IMR-90 (cell line): ENCODE measurements around the gene CCDC92. TPM values are rescaled to one million over a fixed set of nuclear protein-coding genes. Genes with fewer than 3 reads are reported as not detected.

Source experiments
- ATAC-seq: fragments of 200-7000 bp; cut with Tn5 transposase; 2 replicates; pipeline ENCODE4 v1.9.1; 2020; ENCODE audit warnings: low read depth, mild to moderate bottlenecking, moderate library complexity
- BruUV-seq: library from RNA; stranded (reverse); fragments of 400-500 nt; replicated peaks from 2 replicates; lab custom pipeline; 2021; lab: Mats Ljungman, UMichigan
- CTCF ChIA-PET: fragments of 300-600 bp; formaldehyde crosslinking; extraction: SDS; loops from one replicate; lab custom pipeline; 2021; ENCODE audit warnings: antibody characterized with exemption; lab: Yijun Ruan, JAX
- POLR2A ChIA-PET: fragments of 300-600 bp; sonication (Branson Sonifier 250); formaldehyde crosslinking; loops from one replicate; lab custom pipeline; 2022; ENCODE audit warnings: antibody characterized with exemption; ENCODE audit not compliant: unreplicated experiment; lab: Charles Lee
- DNase-seq: peaks from one replicate; pipeline ENCODE4 v3.0.0; 2013
- H2AFZ ChIP-seq: replicated peaks from 2 replicates; pipeline ENCODE3; 2013; ENCODE audit warnings: low read length, mild to moderate bottlenecking; ENCODE audit not compliant: poor library complexity
- H2AK5ac ChIP-seq: 2 replicates; pipeline ENCODE4 v1.6.1; 2013; ENCODE audit warnings: low read depth, low read length, inconsistent platforms
- H2AK9ac ChIP-seq: replicated peaks from 2 replicates; pipeline ENCODE3; 2013; ENCODE audit warnings: mild to moderate bottlenecking, low read depth, low read length, moderate library complexity; ENCODE audit not compliant: poor library complexity
- H2BK120ac ChIP-seq: 2 replicates; pipeline ENCODE4 v1.6.1; 2013; ENCODE audit warnings: low read depth, low read length, inconsistent platforms
- H2BK15ac ChIP-seq: 3 replicates; pipeline ENCODE4 v1.6.1; 2013; ENCODE audit warnings: low read depth, low read length, inconsistent platforms
- H2BK20ac ChIP-seq: 2 replicates; pipeline ENCODE4 v1.6.1; 2013; ENCODE audit warnings: low read depth, mild to moderate bottlenecking, inconsistent platforms, low read length, moderate library complexity
- H2BK5ac ChIP-seq: 2 replicates; pipeline ENCODE4 v1.6.1; 2013; ENCODE audit warnings: mild to moderate bottlenecking, low read depth, low read length, inconsistent platforms; ENCODE audit not compliant: poor library complexity, severe bottlenecking
- H3K14ac ChIP-seq: replicated peaks from 2 replicates; pipeline ENCODE4 v1.6.1; 2013; ENCODE audit warnings: low read depth, low read length, inconsistent platforms
- H3K18ac ChIP-seq: 2 replicates; pipeline ENCODE4 v1.6.1; 2013; ENCODE audit warnings: low read depth, low read length, control low read depth
- H3K23ac ChIP-seq: 2 replicates; pipeline ENCODE4 v1.6.1; 2013; ENCODE audit warnings: low read depth, low read length, inconsistent platforms
- H3K27ac ChIP-seq: 2 replicates; pipeline ENCODE4 v1.5.1; 2013; ENCODE audit warnings: mild to moderate bottlenecking, control low read depth, low read length; ENCODE audit not compliant: insufficient read depth
- H3K27me3 ChIP-seq: 2 replicates; pipeline ENCODE4 v1.6.1; 2013; ENCODE audit warnings: low read length; ENCODE audit not compliant: control insufficient read depth, insufficient read depth
- H3K36me3 ChIP-seq: 2 replicates; pipeline ENCODE4 v1.6.1; 2013; ENCODE audit warnings: low read length, mixed read lengths; ENCODE audit not compliant: control insufficient read depth, insufficient read depth
- H3K4ac ChIP-seq: 2 replicates; pipeline ENCODE4 v1.6.1; 2013; ENCODE audit warnings: low read depth, low read length, inconsistent platforms
- H3K4me1 ChIP-seq: 2 replicates; pipeline ENCODE4 v1.6.1; 2013; ENCODE audit warnings: low read length, mixed read lengths; ENCODE audit not compliant: control insufficient read depth, insufficient read depth
- H3K4me2 ChIP-seq: 2 replicates; pipeline ENCODE4 v1.6.1; 2013; ENCODE audit warnings: low read depth, mild to moderate bottlenecking, control low read depth, low read length, moderate library complexity
- H3K4me3 ChIP-seq: 2 replicates; pipeline ENCODE4 v1.5.1; 2013; ENCODE audit warnings: low read depth, mild to moderate bottlenecking, control low read depth, low read length, moderate library complexity; ENCODE audit not compliant: insufficient read depth
- H3K56ac ChIP-seq: 2 replicates; pipeline ENCODE4 v1.6.1; 2013; ENCODE audit warnings: low read length, inconsistent platforms; ENCODE audit not compliant: insufficient read depth; ENCODE audit errors: extremely low read depth
- H3K79me1 ChIP-seq, 2 experiments: 2 replicates each; pipeline ENCODE4 v1.6.1; 2013; ENCODE audit warnings: low read length in 2 of 2, inconsistent platforms in 1 of 2, low read depth in 1 of 2
- H3K9ac ChIP-seq: 2 replicates; pipeline ENCODE4 v1.6.1; 2013; ENCODE audit warnings: low read depth, low read length, control low read depth
- H3K9me1 ChIP-seq: 2 replicates; pipeline ENCODE4 v1.6.1; 2013; ENCODE audit warnings: low read length, inconsistent platforms; ENCODE audit not compliant: insufficient read depth
- H3K9me3 ChIP-seq: 2 replicates; pipeline ENCODE4 v1.6.1; 2013; ENCODE audit warnings: low read length; ENCODE audit not compliant: control insufficient read depth, insufficient read depth
- H4K20me1 ChIP-seq: 2 replicates; pipeline ENCODE4 v1.6.1; 2013; ENCODE audit warnings: low read length, inconsistent platforms; ENCODE audit not compliant: insufficient read depth
- H4K5ac ChIP-seq: 2 replicates; pipeline ENCODE4 v1.6.1; 2013; ENCODE audit warnings: mild to moderate bottlenecking, low read depth, low read length, control low read depth
- H4K8ac ChIP-seq, 2 experiments: 2 replicates each; pipeline ENCODE4 v1.6.1; 2013; ENCODE audit warnings: low read depth in 2 of 2, low read length in 2 of 2, control low read depth in 1 of 2, inconsistent platforms in 1 of 2
- H4K91ac ChIP-seq: 2 replicates; pipeline ENCODE4 v1.6.1; 2013; ENCODE audit warnings: low read depth, low read length, inconsistent platforms; ENCODE audit not compliant: insufficient read depth
- BHLHE40 ChIP-seq: fragments of 150-350 bp; IDR thresholded peaks from 2 replicates; pipeline ENCODE4 v1.6.1; 2016; ENCODE audit warnings: mild to moderate bottlenecking, low read depth, low read length
- CHD1 ChIP-seq: IDR thresholded peaks from 2 replicates; pipeline ENCODE4 v1.6.1; 2012; ENCODE audit warnings: low read depth, low read length, improper control_type of control experiment
- FOS ChIP-seq: fragments of 150-350 bp; IDR thresholded peaks from 2 replicates; pipeline ENCODE4 v1.6.1; 2016; ENCODE audit warnings: low read depth, low read length
- MAFK ChIP-seq: IDR thresholded peaks from 2 replicates; pipeline ENCODE4 v1.6.1; 2012; ENCODE audit warnings: low read depth, low read length, improper control_type of control experiment
- MAZ ChIP-seq: IDR thresholded peaks from 2 replicates; pipeline ENCODE4 v1.6.1; 2012; ENCODE audit warnings: low read depth, mild to moderate bottlenecking, low read length, improper control_type of control experiment, moderate library complexity, borderline replicate concordance
- MXI1 ChIP-seq: IDR thresholded peaks from 2 replicates; pipeline ENCODE4 v1.6.1; 2012; ENCODE audit warnings: low read depth, mild to moderate bottlenecking, low read length, moderate library complexity, borderline replicate concordance
- NFE2L2 ChIP-seq: fragments of 150-350 bp; IDR thresholded peaks from 2 replicates; pipeline ENCODE4 v1.6.1; 2016; ENCODE audit warnings: low read depth, mild to moderate bottlenecking, low read length
- RCOR1 ChIP-seq: IDR thresholded peaks from 2 replicates; pipeline ENCODE4 v1.6.1; 2012; ENCODE audit warnings: mild to moderate bottlenecking, low read length, improper control_type of control experiment; ENCODE audit not compliant: insufficient replicate concordance
- RFX5 ChIP-seq: IDR thresholded peaks from 2 replicates; pipeline ENCODE4 v1.8.0; 2012; ENCODE audit warnings: low read depth, mild to moderate bottlenecking, low read length, moderate library complexity
- SMC3 ChIP-seq: fragments of 150-350 bp; IDR thresholded peaks from 2 replicates; pipeline ENCODE4 v1.6.1; 2016; ENCODE audit warnings: low read depth, mild to moderate bottlenecking, antibody characterized with exemption, low read length, moderate library complexity
- USF2 ChIP-seq: fragments of 150-350 bp; IDR thresholded peaks from 2 replicates; pipeline ENCODE4 v1.6.1; 2017; ENCODE audit warnings: mild to moderate bottlenecking, antibody characterized with exemption, low read length, low read depth
- WGBS, 2 experiments: methylation state at CpG; one replicate each; pipeline versions ENCODE4 v1.1.5 to v1.1.7; 2013; ENCODE audit warnings: missing lambda C conversion rate in 2 of 2; ENCODE audit not compliant: insufficient read length in 1 of 2; ENCODE audit errors: extremely low coverage in 2 of 2; 5-methylcytosine and 5-hydroxymethylcytosine counted together
- dilution Hi-C: fragments of 300-500 bp; cut with HindIII; formaldehyde crosslinking; loops from one replicate; pipeline ENCODE4 v1.14.3; 2018; ENCODE audit warnings: low sequenced_read_pairs; ENCODE audit not compliant: unreplicated experiment
- in situ Hi-C: fragments of 300-500 bp; cut with MboI; formaldehyde crosslinking; loops from 3 replicates; pipeline ENCODE4 v1.14.3; 2019; ENCODE audit warnings: low sequenced_read_pairs, inconsistent platforms, mixed read lengths
- intact Hi-C: fragments of 100-400 bp; cut with micrococcal nuclease; formaldehyde crosslinking; loops from 2 replicates; pipeline ENCODE4 v1.10.0; 2022
- polyA plus RNA-seq, 3 experiments: library from polyadenylated mRNA; depleted of rRNA; stranded (reverse); fragments of >200 nt; gene quantifications; 2 replicates each; pipeline ENCODE4 v1.2.3, GENCODE V29; 2012; ENCODE audit warnings: low replicate concordance in 1 of 3
- total RNA-seq: library from RNA; depleted of rRNA; stranded (reverse); fragments of >200 nt; gene quantifications from 2 replicates; pipeline ENCODE4 v1.2.3, GENCODE V29; 2012
- TF ChIP-seq, protein P1 (sequence below): fragments of 150-350 bp; IDR thresholded peaks from 2 replicates; pipeline ENCODE4 v1.6.1; 2016; ENCODE audit warnings: low read depth, mild to moderate bottlenecking, low read length, moderate library complexity, borderline replicate concordance

CCDC92 gene
- total and polyA plus RNA-seq, 2 of the 4 experiments (the other 2 are of a cell fraction), result 5.7 to 55.5 TPM

- ChIA-PET POLR2A (no interaction called here), CTCF (interaction anchor here (1.1 kb wide), 1 partner anchor 41 kb away, joined by 3 read pairs; no protein-coding TSS in a partner anchor)
- Histone ChIP-seq H3K27me3 (no peaks in the 10 kb centered on the region), H3K4ac (no peak overlapping the region), H2AK5ac (no peak overlapping the region), H2BK20ac (no peak overlapping the region), H2BK120ac (no peak overlapping the region), H4K91ac (no peak overlapping the region), H3K9me1 (peaks cover 20% of the 10 kb centered on the region), H3K14ac (no peak overlapping the region), H4K20me1 (0 out of 2 replicates have a peak, but pooled peaks cover 8% of the 10 kb centered on the region), H3K9me3 (no peaks in the 10 kb centered on the region), H3K27ac (no peak overlapping the region), H3K4me2 (no peak overlapping the region), H4K8ac (no peak overlapping the region), H3K79me1 (peaks cover 34 to 68% of the 10 kb centered on the region in 2 experiments), H3K4me3 (no peak overlapping the region), H3K18ac (no peak overlapping the region), H2AFZ (no peak overlapping the region), H2BK5ac (no peak overlapping the region), H3K23ac (no peak overlapping the region), H3K36me3 (peaks cover 17% of the 10 kb centered on the region), H3K4me1 (peaks cover 11% of the 10 kb centered on the region), H2AK9ac (no peak overlapping the region), H2BK15ac (no peak overlapping the region), H3K9ac (no peak overlapping the region), H4K5ac (no peak overlapping the region), H3K56ac (no peak overlapping the region)
- intact Hi-C loops (no loop called here), in situ Hi-C loops (no loop called here), dilution Hi-C loops (no loop called here)
- BruUV-seq, result no TSS peak
- TF ChIP-seq MXI1 (no peak), MAFK (no peak), RCOR1 (no peak), RFX5 (no peak), MAZ (no peak), NFE2L2 (no peak), BHLHE40 (no peak), FOS (no peak), USF2 (no peak), CHD1 (no peak), SMC3 (no peak)
- TF ChIP-seq, protein P1, sequence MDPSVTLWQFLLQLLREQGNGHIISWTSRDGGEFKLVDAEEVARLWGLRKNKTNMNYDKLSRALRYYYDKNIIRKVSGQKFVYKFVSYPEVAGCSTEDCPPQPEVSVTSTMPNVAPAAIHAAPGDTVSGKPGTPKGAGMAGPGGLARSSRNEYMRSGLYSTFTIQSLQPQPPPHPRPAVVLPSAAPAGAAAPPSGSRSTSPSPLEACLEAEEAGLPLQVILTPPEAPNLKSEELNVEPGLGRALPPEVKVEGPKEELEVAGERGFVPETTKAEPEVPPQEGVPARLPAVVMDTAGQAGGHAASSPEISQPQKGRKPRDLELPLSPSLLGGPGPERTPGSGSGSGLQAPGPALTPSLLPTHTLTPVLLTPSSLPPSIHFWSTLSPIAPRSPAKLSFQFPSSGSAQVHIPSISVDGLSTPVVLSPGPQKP, result no peak
- no peak for ATAC-seq
- no peak for DNase-seq
- WGBS, 2 experiments, result no CpG with 5 or more reads among the region's 2 CpGs
Measured at GRCh38 chr12:123991372-123991951, 18.8 kb upstream of the CCDC92 start.
